ENCODE results near the gene RAB10. TPM values are rescaled to one million over a fixed set of nuclear protein-coding genes. Genes with fewer than 3 reads are reported as not detected.

Gene RAB10
- total RNA-seq, 1 experiment from 2014 or later: 138 TPM

DNA sequence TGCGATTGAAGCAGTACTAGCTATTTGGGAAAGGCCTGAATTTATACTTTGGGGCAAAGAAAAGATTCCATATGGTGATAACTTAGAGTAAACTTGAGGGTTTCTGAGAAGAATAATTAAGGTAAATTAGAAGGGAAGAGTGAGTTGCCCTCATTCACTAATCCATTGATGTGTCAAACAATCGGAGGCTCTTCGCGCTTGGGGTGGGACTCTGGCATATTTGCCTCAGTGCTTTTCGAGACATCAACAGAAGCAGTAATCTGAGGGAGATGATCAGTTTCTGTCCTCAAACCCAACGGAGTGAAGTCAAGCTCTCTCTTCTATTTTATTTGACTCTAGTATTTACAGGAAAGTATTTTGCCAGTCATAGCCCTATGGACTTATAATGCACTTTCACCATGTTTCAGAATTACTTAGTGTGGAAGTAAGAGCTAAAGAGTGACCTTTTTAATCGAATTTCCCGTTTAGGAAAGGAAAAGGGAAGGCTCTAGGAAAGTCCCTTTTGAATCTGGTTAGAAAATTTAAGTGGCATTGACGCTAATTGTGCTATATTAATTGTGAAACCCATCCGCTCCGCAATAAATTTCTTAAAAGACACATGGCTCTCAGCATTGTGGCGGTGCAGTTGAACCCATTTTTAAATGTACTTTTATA is 1.3 kb downstream of the RAB10 start:
- ATAC-seq (no peak), DNase-seq (peak; percentile 24)
- POLR2A ChIA-PET (ENCODE audit: unreplicated experiment): interaction anchor here (0.5 to 1.0 kb wide), 3 partner anchors 41 to 57 kb away, joined by 3 read pairs; no protein-coding TSS in a partner anchor
- Histone ChIP-seq H3K27ac (ENCODE audit: low read length) (peak overlapping the region; percentile 95; the same call in 1 of the 2 replicates), H3K9ac (ENCODE audit: low read length) (peak overlapping the region; percentile 93), H4K20me1 (ENCODE audit: low read length) (peaks cover 49% of the 10 kb centered on the region), H3K9me2 (replicated peaks; ENCODE audit: low read length) (no peaks in the 10 kb centered on the region), H3K4me2 (ENCODE audit: low read length) (peak overlapping the region; percentile 93), H3K9me3 (ENCODE audit: low read length) (no peaks in the 10 kb centered on the region), H2AFZ (ENCODE audit: low read length) (no peak overlapping the region), H3F3A (ENCODE audit: low read length, unreplicated experiment) (no peaks in the 10 kb centered on the region), H3K4me3 (ENCODE audit: low read length) (peak overlapping the region; percentile 85), H3K4me1 (ENCODE audit: insufficient read depth, low read length) (peaks cover 10% of the 10 kb centered on the region), H3K79me2 (ENCODE audit: low read length) (peaks cover 71% of the 10 kb centered on the region), H3K36me3 (ENCODE audit: low read depth, low read length) (0 out of 2 replicates have a peak, but pooled peaks cover under 1% of the 10 kb centered on the region), H3K27me3 (ENCODE audit: low read length) (no peaks in the 10 kb centered on the region)
- CTCF ChIA-PET: interaction anchor here (1.1 to 1.2 kb wide), 2 partner anchors 44 to 157 kb away, joined by 3 to 5 read pairs; partner anchors contain the start of gene ASXL2
- TF ChIP-seq EZH2phosphoT487 (IDR thresholded peaks at IDR 0.05; ENCODE audit: borderline replicate concordance, low read length) (no peak), EZH2 (IDR thresholded peaks at IDR 0.05; ENCODE audit: low read length, unreplicated experiment) (no peak)
- TF ChIP-seq, protein P1, sequence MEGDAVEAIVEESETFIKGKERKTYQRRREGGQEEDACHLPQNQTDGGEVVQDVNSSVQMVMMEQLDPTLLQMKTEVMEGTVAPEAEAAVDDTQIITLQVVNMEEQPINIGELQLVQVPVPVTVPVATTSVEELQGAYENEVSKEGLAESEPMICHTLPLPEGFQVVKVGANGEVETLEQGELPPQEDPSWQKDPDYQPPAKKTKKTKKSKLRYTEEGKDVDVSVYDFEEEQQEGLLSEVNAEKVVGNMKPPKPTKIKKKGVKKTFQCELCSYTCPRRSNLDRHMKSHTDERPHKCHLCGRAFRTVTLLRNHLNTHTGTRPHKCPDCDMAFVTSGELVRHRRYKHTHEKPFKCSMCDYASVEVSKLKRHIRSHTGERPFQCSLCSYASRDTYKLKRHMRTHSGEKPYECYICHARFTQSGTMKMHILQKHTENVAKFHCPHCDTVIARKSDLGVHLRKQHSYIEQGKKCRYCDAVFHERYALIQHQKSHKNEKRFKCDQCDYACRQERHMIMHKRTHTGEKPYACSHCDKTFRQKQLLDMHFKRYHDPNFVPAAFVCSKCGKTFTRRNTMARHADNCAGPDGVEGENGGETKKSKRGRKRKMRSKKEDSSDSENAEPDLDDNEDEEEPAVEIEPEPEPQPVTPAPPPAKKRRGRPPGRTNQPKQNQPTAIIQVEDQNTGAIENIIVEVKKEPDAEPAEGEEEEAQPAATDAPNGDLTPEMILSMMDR (conservative IDR thresholded peaks at IDR 0.05; ENCODE audit: low read depth, low read length): no peak
- intact Hi-C loops (cut with micrococcal nuclease): loop anchor here (2.0 kb wide), 1 partner anchor 42 kb away; no protein-coding TSS in a partner anchor
- BruUV-seq (replicated peaks): TSS peak; percentile 53

DNA sequence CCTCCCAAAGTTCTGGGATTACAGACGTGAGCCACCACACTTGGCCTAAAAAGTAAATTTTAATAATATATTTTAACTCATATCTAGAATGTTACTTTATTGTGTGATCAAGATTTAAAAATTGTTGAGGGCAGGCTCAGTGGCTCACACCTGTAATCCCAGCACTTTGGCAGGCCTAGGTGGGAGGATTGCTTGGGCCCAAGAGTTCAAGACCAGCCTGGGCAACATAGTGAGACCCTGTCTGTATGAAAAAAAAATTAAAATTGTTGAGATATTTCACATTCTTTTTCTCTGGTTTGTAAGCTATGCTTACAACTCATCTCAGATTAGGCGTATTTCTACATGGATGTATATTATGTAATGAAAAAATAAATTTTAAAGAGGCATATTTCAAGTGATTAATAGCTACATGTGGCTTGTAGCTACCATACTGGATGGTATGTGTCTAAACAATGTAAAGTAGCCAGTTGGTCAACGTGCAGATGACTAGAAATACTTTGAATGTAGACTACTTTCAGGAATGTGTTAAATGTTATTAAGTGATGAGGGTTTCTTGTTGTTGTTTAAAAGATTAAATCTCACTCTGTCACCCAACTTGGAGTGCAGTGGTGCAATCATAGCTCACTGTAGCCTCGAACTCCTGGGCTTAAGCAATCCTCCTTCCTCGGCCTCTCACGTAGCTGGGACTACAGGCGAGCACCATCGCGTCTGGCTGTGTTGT is 5.9 kb downstream of the RAB10 start:
- intact Hi-C loops (cut with micrococcal nuclease): no loop called here

More for the DNA sequence above, 5.9 kb downstream of the RAB10 start:
- H4K20me1 ChIP-seq (ENCODE audit: low read length): peaks cover 89% of the 10 kb centered on the region
- H3K9me2 ChIP-seq (replicated peaks; ENCODE audit: low read length): no peaks in the 10 kb centered on the region
- peaks cover 8% of the 10 kb centered on the region; the same call in 1 of the 2 replicates for H3K4me1 ChIP-seq (ENCODE audit: insufficient read depth, low read length)
- ATAC-seq (no peak), DNase-seq (no peak)
- TF ChIP-seq EZH2 (IDR thresholded peaks at IDR 0.05; ENCODE audit: low read length, unreplicated experiment) (no peak), EZH2phosphoT487 (IDR thresholded peaks at IDR 0.05; ENCODE audit: borderline replicate concordance, low read length) (no peak)
- TF ChIP-seq, protein P1 (conservative IDR thresholded peaks at IDR 0.05; ENCODE audit: low read depth, low read length): no peak
- H3K4me3 ChIP-seq (ENCODE audit: low read length): no peak overlapping the region
- no peaks in the 10 kb centered on the region for H3K9me3 ChIP-seq (ENCODE audit: low read length)
- H2AFZ ChIP-seq (ENCODE audit: low read length): no peak overlapping the region
- H3K27ac ChIP-seq (ENCODE audit: low read length): no peak overlapping the region
- ChIA-PET POLR2A (ENCODE audit: unreplicated experiment) (no interaction called here), CTCF (no interaction called here)
- peaks cover 100% of the 10 kb centered on the region for H3K79me2 ChIP-seq (ENCODE audit: low read length)
- no TSS peak for BruUV-seq (replicated peaks)
- peaks cover 7% of the 10 kb centered on the region; the same call in 1 of the 2 replicates for H3K36me3 ChIP-seq (ENCODE audit: low read depth, low read length)
- H3K4me2 ChIP-seq (ENCODE audit: low read length): no peak overlapping the region
- H3K9ac ChIP-seq (ENCODE audit: low read length): no peak overlapping the region
- H3F3A ChIP-seq (ENCODE audit: low read length, unreplicated experiment): no peaks in the 10 kb centered on the region
- H3K27me3 ChIP-seq (ENCODE audit: low read length): no peaks in the 10 kb centered on the region
